IMR-90 (cell line): ENCODE data around the gene SAMHD1. TPM values are rescaled to one million over a fixed set of nuclear protein-coding genes. Genes with fewer than 3 reads are reported as not detected.
"Not testable (repeated sequence)": the region's sequence is repeated elsewhere in the genome, so short reads cannot be mapped to it uniquely, and the experiment has no call there.

Experiments
- ATAC-seq: fragments of 200-7000 bp; cut with Tn5 transposase; 2 replicates; pipeline ENCODE4 v1.9.1; 2020; ENCODE audit warnings: low read depth, mild to moderate bottlenecking, moderate library complexity
- BruUV-seq: library from RNA; stranded (reverse); fragments of 400-500 nt; replicated peaks from 2 replicates; lab custom pipeline; 2021; lab: Mats Ljungman, UMichigan
- CTCF ChIA-PET: fragments of 300-600 bp; formaldehyde crosslinking; extraction: SDS; loops from one replicate; lab custom pipeline; 2021; ENCODE audit warnings: antibody characterized with exemption; lab: Yijun Ruan, JAX
- POLR2A ChIA-PET: fragments of 300-600 bp; sonication (Branson Sonifier 250); formaldehyde crosslinking; loops from one replicate; lab custom pipeline; 2022; ENCODE audit warnings: antibody characterized with exemption; ENCODE audit not compliant: unreplicated experiment; lab: Charles Lee
- DNase-seq: peaks from one replicate; pipeline ENCODE4 v3.0.0; 2013
- H2AFZ ChIP-seq: replicated peaks from 2 replicates; pipeline ENCODE3; 2013; ENCODE audit warnings: low read length, mild to moderate bottlenecking; ENCODE audit not compliant: poor library complexity
- H2AK5ac ChIP-seq: 2 replicates; pipeline ENCODE4 v1.6.1; 2013; ENCODE audit warnings: low read depth, low read length, inconsistent platforms
- H2AK9ac ChIP-seq: replicated peaks from 2 replicates; pipeline ENCODE3; 2013; ENCODE audit warnings: mild to moderate bottlenecking, low read depth, low read length, moderate library complexity; ENCODE audit not compliant: poor library complexity
- H2BK120ac ChIP-seq: 2 replicates; pipeline ENCODE4 v1.6.1; 2013; ENCODE audit warnings: low read depth, low read length, inconsistent platforms
- H2BK15ac ChIP-seq: 3 replicates; pipeline ENCODE4 v1.6.1; 2013; ENCODE audit warnings: low read depth, low read length, inconsistent platforms
- H2BK20ac ChIP-seq: 2 replicates; pipeline ENCODE4 v1.6.1; 2013; ENCODE audit warnings: low read depth, mild to moderate bottlenecking, inconsistent platforms, low read length, moderate library complexity
- H2BK5ac ChIP-seq: 2 replicates; pipeline ENCODE4 v1.6.1; 2013; ENCODE audit warnings: mild to moderate bottlenecking, low read depth, low read length, inconsistent platforms; ENCODE audit not compliant: poor library complexity, severe bottlenecking
- H3K14ac ChIP-seq: replicated peaks from 2 replicates; pipeline ENCODE4 v1.6.1; 2013; ENCODE audit warnings: low read depth, low read length, inconsistent platforms
- H3K18ac ChIP-seq: 2 replicates; pipeline ENCODE4 v1.6.1; 2013; ENCODE audit warnings: low read depth, low read length, control low read depth
- H3K23ac ChIP-seq: 2 replicates; pipeline ENCODE4 v1.6.1; 2013; ENCODE audit warnings: low read depth, low read length, inconsistent platforms
- H3K27ac ChIP-seq: 2 replicates; pipeline ENCODE4 v1.5.1; 2013; ENCODE audit warnings: mild to moderate bottlenecking, control low read depth, low read length; ENCODE audit not compliant: insufficient read depth
- H3K27me3 ChIP-seq: 2 replicates; pipeline ENCODE4 v1.6.1; 2013; ENCODE audit warnings: low read length; ENCODE audit not compliant: control insufficient read depth, insufficient read depth
- H3K36me3 ChIP-seq: 2 replicates; pipeline ENCODE4 v1.6.1; 2013; ENCODE audit warnings: low read length, mixed read lengths; ENCODE audit not compliant: control insufficient read depth, insufficient read depth
- H3K4ac ChIP-seq: 2 replicates; pipeline ENCODE4 v1.6.1; 2013; ENCODE audit warnings: low read depth, low read length, inconsistent platforms
- H3K4me1 ChIP-seq: 2 replicates; pipeline ENCODE4 v1.6.1; 2013; ENCODE audit warnings: low read length, mixed read lengths; ENCODE audit not compliant: control insufficient read depth, insufficient read depth
- H3K4me2 ChIP-seq: 2 replicates; pipeline ENCODE4 v1.6.1; 2013; ENCODE audit warnings: low read depth, mild to moderate bottlenecking, control low read depth, low read length, moderate library complexity
- H3K4me3 ChIP-seq: 2 replicates; pipeline ENCODE4 v1.5.1; 2013; ENCODE audit warnings: low read depth, mild to moderate bottlenecking, control low read depth, low read length, moderate library complexity; ENCODE audit not compliant: insufficient read depth
- H3K56ac ChIP-seq: 2 replicates; pipeline ENCODE4 v1.6.1; 2013; ENCODE audit warnings: low read length, inconsistent platforms; ENCODE audit not compliant: insufficient read depth; ENCODE audit errors: extremely low read depth
- H3K79me1 ChIP-seq, 2 experiments: 2 replicates each; pipeline ENCODE4 v1.6.1; 2013; ENCODE audit warnings: low read length in 2 of 2, inconsistent platforms in 1 of 2, low read depth in 1 of 2
- H3K9ac ChIP-seq: 2 replicates; pipeline ENCODE4 v1.6.1; 2013; ENCODE audit warnings: low read depth, low read length, control low read depth
- H3K9me1 ChIP-seq: 2 replicates; pipeline ENCODE4 v1.6.1; 2013; ENCODE audit warnings: low read length, inconsistent platforms; ENCODE audit not compliant: insufficient read depth
- H3K9me3 ChIP-seq: 2 replicates; pipeline ENCODE4 v1.6.1; 2013; ENCODE audit warnings: low read length; ENCODE audit not compliant: control insufficient read depth, insufficient read depth
- H4K20me1 ChIP-seq: 2 replicates; pipeline ENCODE4 v1.6.1; 2013; ENCODE audit warnings: low read length, inconsistent platforms; ENCODE audit not compliant: insufficient read depth
- H4K5ac ChIP-seq: 2 replicates; pipeline ENCODE4 v1.6.1; 2013; ENCODE audit warnings: mild to moderate bottlenecking, low read depth, low read length, control low read depth
- H4K8ac ChIP-seq, 2 experiments: 2 replicates each; pipeline ENCODE4 v1.6.1; 2013; ENCODE audit warnings: low read depth in 2 of 2, low read length in 2 of 2, control low read depth in 1 of 2, inconsistent platforms in 1 of 2
- H4K91ac ChIP-seq: 2 replicates; pipeline ENCODE4 v1.6.1; 2013; ENCODE audit warnings: low read depth, low read length, inconsistent platforms; ENCODE audit not compliant: insufficient read depth
- WGBS, 2 experiments: methylation state at CpG; one replicate each; pipeline versions ENCODE4 v1.1.5 to v1.1.7; 2013; ENCODE audit warnings: missing lambda C conversion rate in 2 of 2; ENCODE audit not compliant: insufficient read length in 1 of 2; ENCODE audit errors: extremely low coverage in 2 of 2; 5-methylcytosine and 5-hydroxymethylcytosine counted together
- dilution Hi-C: fragments of 300-500 bp; cut with HindIII; formaldehyde crosslinking; loops from one replicate; pipeline ENCODE4 v1.14.3; 2018; ENCODE audit warnings: low sequenced_read_pairs; ENCODE audit not compliant: unreplicated experiment
- in situ Hi-C: fragments of 300-500 bp; cut with MboI; formaldehyde crosslinking; loops from 3 replicates; pipeline ENCODE4 v1.14.3; 2019; ENCODE audit warnings: low sequenced_read_pairs, inconsistent platforms, mixed read lengths
- intact Hi-C: fragments of 100-400 bp; cut with micrococcal nuclease; formaldehyde crosslinking; loops from 2 replicates; pipeline ENCODE4 v1.10.0; 2022
- polyA plus RNA-seq, 3 experiments: library from polyadenylated mRNA; depleted of rRNA; stranded (reverse); fragments of >200 nt; gene quantifications; 2 replicates each; pipeline ENCODE4 v1.2.3, GENCODE V29; 2012; ENCODE audit warnings: low replicate concordance in 1 of 3
- total RNA-seq: library from RNA; depleted of rRNA; stranded (reverse); fragments of >200 nt; gene quantifications from 2 replicates; pipeline ENCODE4 v1.2.3, GENCODE V29; 2012

SAMHD1 gene
- total and polyA plus RNA-seq, 2 of the 4 experiments (the other 2 are of a cell fraction) = 6.3 to 14.9 TPM

GRCh38 chr20:36932067-36932466 is 19.4 kb downstream of the SAMHD1 start:
- H4K5ac ChIP-seq, H2AK9ac ChIP-seq, H2BK20ac ChIP-seq, H3K4me1 ChIP-seq, H3K23ac ChIP-seq, H2AK5ac ChIP-seq, H3K4me2 ChIP-seq, H3K27me3 ChIP-seq, H2AFZ ChIP-seq, H4K8ac ChIP-seq, H3K14ac ChIP-seq, H3K79me1 ChIP-seq, H3K9me3 ChIP-seq, H2BK120ac ChIP-seq, H3K56ac ChIP-seq, H3K36me3 ChIP-seq, intact Hi-C loops, ATAC-seq, H3K4me3 ChIP-seq, H2BK5ac ChIP-seq, in situ Hi-C loops, H4K20me1 ChIP-seq, dilution Hi-C loops, H3K18ac ChIP-seq, H3K9ac ChIP-seq, BruUV-seq, H3K9me1 ChIP-seq, H3K4ac ChIP-seq, H3K27ac ChIP-seq, DNase-seq, H4K91ac ChIP-seq, H2BK15ac ChIP-seq: not testable (repeated sequence)
- CTCF ChIA-PET = interaction anchor here (0.6 kb wide), 1 partner anchor 15 kb away, joined by 3 read pairs; no protein-coding TSS in a partner anchor
- POLR2A ChIA-PET = interaction anchor here (0.9 kb wide), 1 partner anchor 10 kb away, joined by 3 read pairs; no protein-coding TSS in a partner anchor
- 80% methylated on average over 1 of the region's 12 CpGs; no CpG with 5 or more reads in 1 of the 2 experiments for WGBS, 2 experiments
